H1 (cell line): ENCODE measurements around the gene LENG1. TPM values are rescaled to one million over a fixed set of nuclear protein-coding genes. Genes with fewer than 3 reads are reported as not detected.

Experiments used
- CTCF ChIA-PET: fragments of 300-600 bp; sonication (Branson Sonifier 250); formaldehyde crosslinking; loops from one replicate; lab custom pipeline; 2021; ENCODE audit not compliant: partially characterized antibody; lab: Charles Lee
- POLR2A ChIA-PET: fragments of 300-600 bp; sonication (Branson Sonifier 250); formaldehyde crosslinking; loops from one replicate; lab custom pipeline; 2021; ENCODE audit warnings: inconsistent platforms; ENCODE audit not compliant: partially characterized antibody; lab: Charles Lee
- DNase-seq, 2 experiments: peaks; one replicate each; pipeline versions ENCODE4 v3.0.0 to v3.0.0-alpha.2; 2010 to 2022; ENCODE audit warnings: low spot score in 2 of 2, low read depth in 1 of 2, mixed read lengths in 1 of 2
- FAIRE-seq: peaks from 2 replicates; lab custom pipeline; 2011; peaks lifted over from hg19 to GRCh38; lab: Jason Lieb, UNC
- H2AFZ ChIP-seq: 2 replicates; pipeline ENCODE4 v1.8.1; 2012; ENCODE audit warnings: low read length, inconsistent platforms
- H2AK5ac ChIP-seq: 2 replicates; pipeline ENCODE4 v1.6.1; 2013; ENCODE audit warnings: low read depth, low read length
- H2BK120ac ChIP-seq: replicated peaks from 2 replicates; pipeline ENCODE3; 2013; ENCODE audit warnings: low read depth, low read length, inconsistent platforms
- H2BK12ac ChIP-seq: 2 replicates; pipeline ENCODE4 v1.6.1; 2013; ENCODE audit warnings: low read depth, low read length
- H2BK15ac ChIP-seq: 2 replicates; pipeline ENCODE4 v1.6.1; 2013; ENCODE audit warnings: low read length
- H2BK20ac ChIP-seq: 2 replicates; pipeline ENCODE4 v1.6.1; 2013; ENCODE audit warnings: low read length
- H2BK5ac ChIP-seq: 2 replicates; pipeline ENCODE4 v1.6.1; 2013; ENCODE audit warnings: low read depth, low read length
- H3K14ac ChIP-seq: 2 replicates; pipeline ENCODE4 v1.6.1; 2013; ENCODE audit warnings: inconsistent platforms; ENCODE audit not compliant: insufficient read length
- H3K18ac ChIP-seq: 2 replicates; pipeline ENCODE4 v1.6.1; 2013; ENCODE audit warnings: low read length; ENCODE audit errors: extremely low read depth
- H3K23ac ChIP-seq: 2 replicates; pipeline ENCODE4 v1.6.1; 2013; ENCODE audit warnings: inconsistent platforms; ENCODE audit not compliant: insufficient read length
- H3K23me2 ChIP-seq: 2 replicates; pipeline ENCODE4 v1.6.1; 2013; ENCODE audit warnings: low read depth, low read length
- H3K27ac ChIP-seq: 2 replicates; pipeline ENCODE4 v1.6.1; 2011; ENCODE audit warnings: low read depth, low read length, inconsistent platforms
- H3K27me3 ChIP-seq, 4 experiments: replicated peaks in 1 of 4; 1 replicate in 1 of 4; 2 replicates in 3 of 4; pipeline versions ENCODE4 v1.6.1 to v1.8.1; 2011 to 2013; ENCODE audit warnings: low read length in 3 of 4, mild to moderate bottlenecking in 3 of 4, inconsistent platforms in 2 of 4, mixed read lengths in 2 of 4, moderate library complexity in 1 of 4; ENCODE audit not compliant: control insufficient read depth in 3 of 4, insufficient read depth in 3 of 4; ENCODE audit errors: extremely low read depth in 1 of 4
- H3K36me3 ChIP-seq, 4 experiments: 2 replicates each; pipeline versions ENCODE4 v1.6.1 to v1.8.1; 2011 to 2013; ENCODE audit warnings: mild to moderate bottlenecking in 4 of 4, low read length in 3 of 4, moderate library complexity in 2 of 4, control low read depth in 1 of 4, inconsistent platforms in 1 of 4; ENCODE audit not compliant: insufficient read depth in 4 of 4, control insufficient read depth in 2 of 4
- H3K4ac ChIP-seq: replicated peaks from 2 replicates; pipeline ENCODE3; 2013; ENCODE audit warnings: low read length, low read depth, mixed read lengths, inconsistent platforms; ENCODE audit not compliant: insufficient read length
- H3K4me1 ChIP-seq, 4 experiments: replicated peaks in 1 of 4; 1 replicate in 1 of 4; 2 replicates in 3 of 4; pipeline versions ENCODE4 v1.6.1 to v1.8.1; 2011 to 2013; ENCODE audit warnings: low read length in 3 of 4, inconsistent platforms in 2 of 4, mixed read lengths in 1 of 4; ENCODE audit not compliant: insufficient read depth in 4 of 4, control insufficient read depth in 3 of 4
- H3K4me2 ChIP-seq, 2 experiments: 2 replicates each; pipeline versions ENCODE4 v1.6.1 to v1.8.1; 2011 to 2013; ENCODE audit warnings: low read depth in 2 of 2, low read length in 2 of 2, control low read depth in 1 of 2, inconsistent platforms in 1 of 2, mild to moderate bottlenecking in 1 of 2; ENCODE audit not compliant: insufficient read depth in 1 of 2
- H3K4me3 ChIP-seq, 4 experiments: fragments of 200-600, 300-600 bp in 1 of 4; sonication (generic), shearing (Covaris generic), sonication (Bioruptor Twin) in 1 of 4; 2 replicates each; pipeline versions ENCODE4 v1.5.1 to v1.8.1; 2011 to 2016; ENCODE audit warnings: low read length in 4 of 4, low read depth in 3 of 4, control low read depth in 2 of 4, inconsistent platforms in 2 of 4, mild to moderate bottlenecking in 2 of 4, mixed read lengths in 1 of 4, moderate library complexity in 1 of 4; ENCODE audit not compliant: insufficient read depth in 2 of 4; ENCODE audit errors: extremely low read depth in 1 of 4
- H3K56ac ChIP-seq: replicated peaks from 2 replicates; pipeline ENCODE3; 2013; ENCODE audit warnings: low read depth, mild to moderate bottlenecking, mixed read lengths, low read length, inconsistent platforms; ENCODE audit not compliant: insufficient read length
- H3K79me1 ChIP-seq: 2 replicates; pipeline ENCODE4 v1.6.1; 2013; ENCODE audit warnings: low read depth, low read length, control low read depth
- H3K79me2 ChIP-seq, 2 experiments: 2 replicates each; pipeline versions ENCODE4 v1.6.1 to v1.8.1; 2012 to 2013; ENCODE audit warnings: low read length in 2 of 2, mild to moderate bottlenecking in 2 of 2, inconsistent platforms in 1 of 2; ENCODE audit not compliant: insufficient read depth in 2 of 2, control insufficient read depth in 1 of 2
- H3K9ac ChIP-seq, 4 experiments: replicated peaks in 1 of 4; 1 replicate in 1 of 4; 2 replicates in 3 of 4; pipeline versions ENCODE4 v1.6.1 to v1.8.1; 2011 to 2013; ENCODE audit warnings: low read depth in 3 of 4, low read length in 3 of 4, control low read depth in 2 of 4, mild to moderate bottlenecking in 2 of 4, moderate library complexity in 2 of 4, inconsistent platforms in 1 of 4; ENCODE audit errors: extremely low read depth in 1 of 4
- H3K9me3 ChIP-seq, 2 experiments: 2 replicates each; pipeline versions ENCODE4 v1.6.1 to v1.8.1; 2012 to 2013; ENCODE audit warnings: mild to moderate bottlenecking in 2 of 2, moderate library complexity in 2 of 2, control low read depth in 1 of 2, inconsistent platforms in 1 of 2, low read depth in 1 of 2, low read length in 1 of 2, mixed read lengths in 1 of 2; ENCODE audit not compliant: insufficient read depth in 2 of 2
- H4K20me1 ChIP-seq, 2 experiments: replicated peaks in 1 of 2; 2 replicates each; pipeline versions ENCODE3 to v1.8.1; 2011 to 2013; ENCODE audit warnings: inconsistent platforms in 2 of 2, low read length in 2 of 2, mild to moderate bottlenecking in 1 of 2; ENCODE audit not compliant: insufficient read depth in 2 of 2, control insufficient read depth in 1 of 2
- H4K5ac ChIP-seq: 2 replicates; pipeline ENCODE4 v1.6.1; 2013; ENCODE audit warnings: low read length, low read depth, mixed read lengths, inconsistent platforms; ENCODE audit not compliant: insufficient read length
- H4K8ac ChIP-seq: 2 replicates; pipeline ENCODE4 v1.8.0; 2013; ENCODE audit warnings: mild to moderate bottlenecking, moderate library complexity, low read length, inconsistent platforms; ENCODE audit not compliant: insufficient read depth; ENCODE audit errors: extremely low read depth
- H4K91ac ChIP-seq: replicated peaks from 2 replicates; pipeline ENCODE3; 2013; ENCODE audit warnings: low read length, mixed read lengths, inconsistent platforms; ENCODE audit not compliant: insufficient read length
- KDM5A ChIP-seq: fragments of 200-600 bp; IDR thresholded peaks from 2 replicates; pipeline ENCODE4 v1.7.1; 2012; ENCODE audit warnings: mild to moderate bottlenecking, low read length, inconsistent platforms, mixed read lengths
- POU5F1 ChIP-seq: IDR thresholded peaks from 2 replicates; pipeline ENCODE4 v1.6.1; 2011; ENCODE audit warnings: low read depth, mild to moderate bottlenecking, low read length, moderate library complexity
- RAD21 ChIP-seq, 2 experiments: IDR thresholded peaks in 1 of 2; conservative IDR thresholded peaks in 1 of 2; 2 replicates each; pipeline ENCODE4 v1.6.1; 2011; ENCODE audit warnings: low read depth in 2 of 2, low read length in 2 of 2, improper control_type of control experiment in 1 of 2, inconsistent platforms in 1 of 2, mild to moderate bottlenecking in 1 of 2, moderate library complexity in 1 of 2
- RNF2 ChIP-seq: fragments of 200-900, 300-1000 bp; sonication (generic); IDR thresholded peaks from 2 replicates; pipeline ENCODE4 v1.7.1; 2016; ENCODE audit warnings: borderline replicate concordance, low read depth, mild to moderate bottlenecking, antibody characterized with exemption, low read length; ENCODE audit not compliant: poor library complexity, severe bottlenecking; ENCODE audit errors: missing control alignments
- SAP30 ChIP-seq: fragments of 300-600 bp; sonication (generic); IDR thresholded peaks from 2 replicates; pipeline ENCODE4 v1.7.1; 2012; ENCODE audit warnings: low read length, moderate library complexity, mild to moderate bottlenecking, inconsistent platforms; ENCODE audit not compliant: insufficient read depth, insufficient replicate concordance
- SIX5 ChIP-seq: IDR thresholded peaks from 2 replicates; pipeline ENCODE4 v1.6.1; 2011; ENCODE audit warnings: mild to moderate bottlenecking, low read depth, low read length
- WGBS, 2 experiments: shearing (Covaris generic) in 1 of 2; methylation state at CpG; one replicate each; pipeline versions ENCODE4 v1.1.6 to v1.1.7; 2013 to 2015; ENCODE audit warnings: low lambda C conversion rate in 2 of 2, mixed read lengths in 2 of 2, inconsistent platforms in 1 of 2, low coverage in 1 of 2, missing lambda C conversion rate in 1 of 2; ENCODE audit not compliant: insufficient replicate concordance in 2 of 2, insufficient coverage in 1 of 2, insufficient read length in 1 of 2; ENCODE audit errors: extremely low coverage in 1 of 2, missing lambda C conversion rate in 1 of 2; 5-methylcytosine and 5-hydroxymethylcytosine counted together
- polyA plus RNA-seq, 7 experiments: library from polyadenylated mRNA; depleted of rRNA in 3 of 7; stranded (reverse) in 5 of 7; unstranded in 2 of 7; fragments of >200 nt in 5 of 7; fragments of 200-250 nt in 2 of 7; gene quantifications; 1 replicate in 5 of 7; 2 replicates in 1 of 7; 4 replicates in 1 of 7; pipeline versions ENCODE4 v1.2.1 to v1.2.3, GENCODE V29; 2011 to 2013; ENCODE audit warnings: missing spikeins in 2 of 7, mixed read lengths in 2 of 7
- total RNA-seq: library from RNA; stranded (reverse); fragmentation: NEBNext Ultra II Directional; extraction: Animal tissue kit (Norgen Biotek cat#: 25700); gene quantifications from 2 replicates; pipeline ENCODE4 v1.2.1, GENCODE V29; 2021
- TF ChIP-seq, protein P1 (sequence below): IDR thresholded peaks from 2 replicates; pipeline ENCODE4 v1.6.1; 2011; ENCODE audit warnings: low read length, improper control_type of control experiment
- TF ChIP-seq, protein P2 (sequence below): IDR thresholded peaks from 2 replicates; pipeline ENCODE4 v1.6.1; 2012; ENCODE audit warnings: low read length, inconsistent platforms

Gene LENG1
- total and polyA plus RNA-seq, 2 of the 8 experiments (the other 6 are each of a cell fraction or from before 2014, with no cell fraction given) = 1.2 to 4.4 TPM

DNA sequence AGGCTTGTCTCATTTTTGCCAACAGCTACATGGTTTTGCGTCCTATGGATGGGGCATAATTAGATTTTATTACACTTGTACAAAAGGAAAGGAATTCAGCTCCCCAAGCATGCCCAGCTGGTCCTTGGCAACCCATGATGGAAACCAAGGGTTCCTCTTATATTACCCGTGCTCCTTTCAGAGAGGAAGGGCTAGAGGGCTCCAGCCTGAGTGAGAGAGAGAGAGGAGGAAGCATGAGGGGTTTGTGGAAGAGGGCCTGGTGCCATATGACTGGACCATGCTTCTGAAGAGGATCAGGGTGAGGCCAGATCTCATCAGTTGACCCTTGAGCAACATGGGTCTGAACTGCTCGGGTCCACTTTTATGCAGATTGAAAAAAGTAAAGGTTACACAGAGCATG lies 37.6 kb upstream of the LENG1 start:
- peaks cover 3 to 28% (median 11%) of the 10 kb centered on the region in 4 experiments; a peak in 7 of 8 replicates for H3K36me3 ChIP-seq
- CTCF ChIA-PET = interaction anchor here (0.6 to 3.2 kb wide), 3 partner anchors 8 to 13 kb away, joined by 3 to 7 read pairs (median 3); partner anchors contain the start of gene MBOAT7
- no peak for FAIRE-seq
- TF ChIP-seq SAP30 (no peak), POU5F1 (no peak), RAD21 (IDR thresholded peaks at IDR 0.05 in 1 of 2, conservative IDR thresholded peaks at IDR 0.05 in 1 of 2; ENCODE audit: low read depth in 2 of 2, low read length in 2 of 2) (no peak), RNF2 (no peak), SIX5 (no peak), KDM5A (no peak)
- TF ChIP-seq, protein P1, sequence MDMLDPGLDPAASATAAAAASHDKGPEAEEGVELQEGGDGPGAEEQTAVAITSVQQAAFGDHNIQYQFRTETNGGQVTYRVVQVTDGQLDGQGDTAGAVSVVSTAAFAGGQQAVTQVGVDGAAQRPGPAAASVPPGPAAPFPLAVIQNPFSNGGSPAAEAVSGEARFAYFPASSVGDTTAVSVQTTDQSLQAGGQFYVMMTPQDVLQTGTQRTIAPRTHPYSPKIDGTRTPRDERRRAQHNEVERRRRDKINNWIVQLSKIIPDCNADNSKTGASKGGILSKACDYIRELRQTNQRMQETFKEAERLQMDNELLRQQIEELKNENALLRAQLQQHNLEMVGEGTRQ = no peak
- TF ChIP-seq, protein P2, sequence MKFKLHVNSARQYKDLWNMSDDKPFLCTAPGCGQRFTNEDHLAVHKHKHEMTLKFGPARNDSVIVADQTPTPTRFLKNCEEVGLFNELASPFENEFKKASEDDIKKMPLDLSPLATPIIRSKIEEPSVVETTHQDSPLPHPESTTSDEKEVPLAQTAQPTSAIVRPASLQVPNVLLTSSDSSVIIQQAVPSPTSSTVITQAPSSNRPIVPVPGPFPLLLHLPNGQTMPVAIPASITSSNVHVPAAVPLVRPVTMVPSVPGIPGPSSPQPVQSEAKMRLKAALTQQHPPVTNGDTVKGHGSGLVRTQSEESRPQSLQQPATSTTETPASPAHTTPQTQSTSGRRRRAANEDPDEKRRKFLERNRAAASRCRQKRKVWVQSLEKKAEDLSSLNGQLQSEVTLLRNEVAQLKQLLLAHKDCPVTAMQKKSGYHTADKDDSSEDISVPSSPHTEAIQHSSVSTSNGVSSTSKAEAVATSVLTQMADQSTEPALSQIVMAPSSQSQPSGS = no peak

More for the DNA sequence above, 37.6 kb upstream of the LENG1 start:
- WGBS, 2 experiments = 89% methylated on average over 3 of the region's 3 CpGs; no CpG with 5 or more reads in 1 of the 2 experiments
- Histone ChIP-seq H3K23me2 (peaks cover 6% of the 10 kb centered on the region), H3K14ac (no peak overlapping the region), H2BK12ac (no peak overlapping the region), H3K79me2 (peaks cover 11 to 23% of the 10 kb centered on the region in 2 experiments), H4K20me1 (peaks cover 6 to 9% of the 10 kb centered on the region in 2 experiments), H2BK5ac (no peak overlapping the region), H3K4me1 (peaks cover under 1 to 8% (median 1%) of the 10 kb centered on the region in 4 experiments; a peak in 4 of 7 replicates), H3K27ac (no peak overlapping the region), H3K4ac (no peak overlapping the region), H2BK20ac (no peak overlapping the region), H3K4me3 (no peak overlapping the region), H4K5ac (no peak overlapping the region), H4K91ac (no peak overlapping the region), H3K18ac (no peak overlapping the region), H2AFZ (no peak overlapping the region), H2BK120ac (no peak overlapping the region), H3K4me2 (no peak overlapping the region), H3K79me1 (peaks cover 4% of the 10 kb centered on the region), H3K9me3 (no peaks in the 10 kb centered on the region), H3K23ac (no peak overlapping the region), H3K27me3 (no peaks in the 10 kb centered on the region), H2BK15ac (no peak overlapping the region), H2AK5ac (no peak overlapping the region), H4K8ac (no peak overlapping the region), H3K9ac (no peak overlapping the region), H3K56ac (no peak overlapping the region)
- no peak for DNase-seq
- POLR2A ChIA-PET = interaction anchor here (23.4 to 28.7 kb wide), 2 partner anchors 8 to 10 kb away, joined by 909 read pairs; partner anchors contain the start of genes MBOAT7, RPS9 and TSEN34
